ENCODE measurements around the gene STAT3.

DNA sequence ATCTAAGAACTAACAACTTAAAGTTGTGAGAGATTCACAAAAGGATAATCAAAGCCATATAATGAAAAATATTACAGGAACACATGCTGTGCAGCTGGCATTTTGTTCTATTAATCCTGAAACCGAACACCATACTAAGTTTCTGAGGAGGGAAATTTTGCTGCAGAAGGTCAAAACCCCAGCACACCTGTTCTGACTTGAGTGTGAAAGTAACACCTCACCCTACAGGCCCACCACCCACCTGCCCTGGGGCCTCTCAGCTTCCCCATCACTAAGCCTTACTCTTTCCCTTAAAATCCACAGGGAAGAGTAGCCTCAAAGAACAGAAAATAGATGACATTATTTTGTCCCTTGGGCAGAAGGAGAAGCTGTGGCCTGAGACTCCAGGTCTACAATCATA is 55.2 kb downstream of the STAT3 start:
- TF ChIP-seq, protein P1, sequence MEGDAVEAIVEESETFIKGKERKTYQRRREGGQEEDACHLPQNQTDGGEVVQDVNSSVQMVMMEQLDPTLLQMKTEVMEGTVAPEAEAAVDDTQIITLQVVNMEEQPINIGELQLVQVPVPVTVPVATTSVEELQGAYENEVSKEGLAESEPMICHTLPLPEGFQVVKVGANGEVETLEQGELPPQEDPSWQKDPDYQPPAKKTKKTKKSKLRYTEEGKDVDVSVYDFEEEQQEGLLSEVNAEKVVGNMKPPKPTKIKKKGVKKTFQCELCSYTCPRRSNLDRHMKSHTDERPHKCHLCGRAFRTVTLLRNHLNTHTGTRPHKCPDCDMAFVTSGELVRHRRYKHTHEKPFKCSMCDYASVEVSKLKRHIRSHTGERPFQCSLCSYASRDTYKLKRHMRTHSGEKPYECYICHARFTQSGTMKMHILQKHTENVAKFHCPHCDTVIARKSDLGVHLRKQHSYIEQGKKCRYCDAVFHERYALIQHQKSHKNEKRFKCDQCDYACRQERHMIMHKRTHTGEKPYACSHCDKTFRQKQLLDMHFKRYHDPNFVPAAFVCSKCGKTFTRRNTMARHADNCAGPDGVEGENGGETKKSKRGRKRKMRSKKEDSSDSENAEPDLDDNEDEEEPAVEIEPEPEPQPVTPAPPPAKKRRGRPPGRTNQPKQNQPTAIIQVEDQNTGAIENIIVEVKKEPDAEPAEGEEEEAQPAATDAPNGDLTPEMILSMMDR (conservative IDR thresholded peaks at IDR 0.05; ENCODE audit: low read depth, low read length): no peak
- TF ChIP-seq EZH2 (IDR thresholded peaks at IDR 0.05; ENCODE audit: borderline replicate concordance, low read depth, low read length, poor library complexity, severe bottlenecking): no peak

Data from A673 (cell line).